ENCODE measurements around the gene SLC17A6. TPM values are rescaled to one million over a fixed set of nuclear protein-coding genes. Genes with fewer than 3 reads are reported as not detected.

The SLC17A6 gene
- total RNA-seq, 1 experiment from 2014 or later = not detected

GRCh38 chr11:22343371-22344032, 5.3 kb downstream of the SLC17A6 start:
- Histone ChIP-seq H3K9ac (ENCODE audit: low read length) (no peak overlapping the region), H2AFZ (ENCODE audit: low read depth, low read length, poor library complexity, severe bottlenecking) (no peak overlapping the region), H4K20me1 (ENCODE audit: insufficient read depth) (no peaks in the 10 kb centered on the region), H3K9me3 (ENCODE audit: control insufficient read depth in 1 of 2, insufficient read depth in 1 of 2, low read depth in 1 of 2, low read length in 2 of 2) (no peaks in the 10 kb centered on the region), H3K4me2 (ENCODE audit: low read length) (no peak overlapping the region), H3K4me1 (ENCODE audit: control insufficient read depth in 1 of 2, insufficient read depth in 2 of 2, low read length in 2 of 2) (no peaks in the 10 kb centered on the region), H3K4me3 (replicated peaks in 1 of 2; ENCODE audit: low read depth in 1 of 2, low read length in 2 of 2) (no peak overlapping the region), H3K27me3 (ENCODE audit: insufficient read depth, low read length) (no peaks in the 10 kb centered on the region), H3K27ac (ENCODE audit: low read depth, low read length) (no peak overlapping the region), H3K36me3 (ENCODE audit: control insufficient read depth in 1 of 2, insufficient read depth in 2 of 2, low read length in 2 of 2) (no peaks in the 10 kb centered on the region), H3K79me2 (ENCODE audit: insufficient read depth, low read length) (no peaks in the 10 kb centered on the region), H3K9me2 (ENCODE audit: insufficient read depth) (no peaks in the 10 kb centered on the region)
- BruUV-seq (replicated peaks) = no TSS peak
- no peak for DNase-seq (ENCODE audit: low read depth, low spot score)
- POLR2A ChIA-PET = no interaction called here
- RAD21 ChIA-PET (ENCODE audit: low non-redundant PET in 1 of 2, low total read pairs in 2 of 2, uncharacterized antibody in 2 of 2, unreplicated experiment in 2 of 2) = no interaction called here
- CTCF ChIA-PET = no interaction called here
- TF ChIP-seq SIN3A (IDR thresholded peaks at IDR 0.05; ENCODE audit: low read depth) (no peak), CBX3 (IDR thresholded peaks at IDR 0.05; ENCODE audit: low read depth) (no peak), POLR2A (IDR thresholded peaks at IDR 0.05; ENCODE audit: borderline replicate concordance, extremely low read depth, insufficient read depth, insufficient read length) (no peak), ZNF274 (IDR thresholded peaks at IDR 0.05; ENCODE audit: low read depth, low read length) (no peak), ELF1 (IDR thresholded peaks at IDR 0.05; ENCODE audit: borderline replicate concordance, low read depth) (no peak), MAX (IDR thresholded peaks at IDR 0.05) (no peak), POLR2AphosphoS5 (IDR thresholded peaks at IDR 0.05; ENCODE audit: low read depth, low read length) (no peak), EZH2 (IDR thresholded peaks at IDR 0.05) (no peak), EZH2phosphoT487 (IDR thresholded peaks at IDR 0.05; ENCODE audit: borderline replicate concordance) (no peak), CEBPB (IDR thresholded peaks at IDR 0.05; ENCODE audit: low read depth) (no peak), FOSL1 (IDR thresholded peaks at IDR 0.05; ENCODE audit: low read depth) (no peak), RAD21 (IDR thresholded peaks at IDR 0.05; ENCODE audit: low read depth) (no peak), EGR1 (IDR thresholded peaks at IDR 0.05; ENCODE audit: low read depth) (no peak), ZFX (IDR thresholded peaks at IDR 0.05) (no peak), TCF7L2 (IDR thresholded peaks at IDR 0.05; ENCODE audit: borderline replicate concordance, extremely low read depth, insufficient read depth, insufficient read length) (no peak)
- TF ChIP-seq, protein P1, sequence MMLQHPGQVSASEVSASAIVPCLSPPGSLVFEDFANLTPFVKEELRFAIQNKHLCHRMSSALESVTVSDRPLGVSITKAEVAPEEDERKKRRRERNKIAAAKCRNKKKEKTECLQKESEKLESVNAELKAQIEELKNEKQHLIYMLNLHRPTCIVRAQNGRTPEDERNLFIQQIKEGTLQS (IDR thresholded peaks at IDR 0.05) = no peak
- TF ChIP-seq, protein P2, sequence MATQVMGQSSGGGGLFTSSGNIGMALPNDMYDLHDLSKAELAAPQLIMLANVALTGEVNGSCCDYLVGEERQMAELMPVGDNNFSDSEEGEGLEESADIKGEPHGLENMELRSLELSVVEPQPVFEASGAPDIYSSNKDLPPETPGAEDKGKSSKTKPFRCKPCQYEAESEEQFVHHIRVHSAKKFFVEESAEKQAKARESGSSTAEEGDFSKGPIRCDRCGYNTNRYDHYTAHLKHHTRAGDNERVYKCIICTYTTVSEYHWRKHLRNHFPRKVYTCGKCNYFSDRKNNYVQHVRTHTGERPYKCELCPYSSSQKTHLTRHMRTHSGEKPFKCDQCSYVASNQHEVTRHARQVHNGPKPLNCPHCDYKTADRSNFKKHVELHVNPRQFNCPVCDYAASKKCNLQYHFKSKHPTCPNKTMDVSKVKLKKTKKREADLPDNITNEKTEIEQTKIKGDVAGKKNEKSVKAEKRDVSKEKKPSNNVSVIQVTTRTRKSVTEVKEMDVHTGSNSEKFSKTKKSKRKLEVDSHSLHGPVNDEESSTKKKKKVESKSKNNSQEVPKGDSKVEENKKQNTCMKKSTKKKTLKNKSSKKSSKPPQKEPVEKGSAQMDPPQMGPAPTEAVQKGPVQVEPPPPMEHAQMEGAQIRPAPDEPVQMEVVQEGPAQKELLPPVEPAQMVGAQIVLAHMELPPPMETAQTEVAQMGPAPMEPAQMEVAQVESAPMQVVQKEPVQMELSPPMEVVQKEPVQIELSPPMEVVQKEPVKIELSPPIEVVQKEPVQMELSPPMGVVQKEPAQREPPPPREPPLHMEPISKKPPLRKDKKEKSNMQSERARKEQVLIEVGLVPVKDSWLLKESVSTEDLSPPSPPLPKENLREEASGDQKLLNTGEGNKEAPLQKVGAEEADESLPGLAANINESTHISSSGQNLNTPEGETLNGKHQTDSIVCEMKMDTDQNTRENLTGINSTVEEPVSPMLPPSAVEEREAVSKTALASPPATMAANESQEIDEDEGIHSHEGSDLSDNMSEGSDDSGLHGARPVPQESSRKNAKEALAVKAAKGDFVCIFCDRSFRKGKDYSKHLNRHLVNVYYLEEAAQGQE (IDR thresholded peaks at IDR 0.05; ENCODE audit: low read depth) = no peak
- intact Hi-C loops (cut with micrococcal nuclease) = no loop called here
- ATAC-seq = no peak

Measured in HCT116 (cell line).